ENCODE measurements around the gene NATD1.
A peak's percentile ranks its signal among the peaks of the same experiment; 100 is the strongest.

The NATD1 gene

GRCh38 chr17:21285164-21286065 lies 32.2 kb upstream of the NATD1 start:
- DNase-seq (ENCODE audit: extremely low read depth, low read depth): no peak
- TF ChIP-seq, protein P1, sequence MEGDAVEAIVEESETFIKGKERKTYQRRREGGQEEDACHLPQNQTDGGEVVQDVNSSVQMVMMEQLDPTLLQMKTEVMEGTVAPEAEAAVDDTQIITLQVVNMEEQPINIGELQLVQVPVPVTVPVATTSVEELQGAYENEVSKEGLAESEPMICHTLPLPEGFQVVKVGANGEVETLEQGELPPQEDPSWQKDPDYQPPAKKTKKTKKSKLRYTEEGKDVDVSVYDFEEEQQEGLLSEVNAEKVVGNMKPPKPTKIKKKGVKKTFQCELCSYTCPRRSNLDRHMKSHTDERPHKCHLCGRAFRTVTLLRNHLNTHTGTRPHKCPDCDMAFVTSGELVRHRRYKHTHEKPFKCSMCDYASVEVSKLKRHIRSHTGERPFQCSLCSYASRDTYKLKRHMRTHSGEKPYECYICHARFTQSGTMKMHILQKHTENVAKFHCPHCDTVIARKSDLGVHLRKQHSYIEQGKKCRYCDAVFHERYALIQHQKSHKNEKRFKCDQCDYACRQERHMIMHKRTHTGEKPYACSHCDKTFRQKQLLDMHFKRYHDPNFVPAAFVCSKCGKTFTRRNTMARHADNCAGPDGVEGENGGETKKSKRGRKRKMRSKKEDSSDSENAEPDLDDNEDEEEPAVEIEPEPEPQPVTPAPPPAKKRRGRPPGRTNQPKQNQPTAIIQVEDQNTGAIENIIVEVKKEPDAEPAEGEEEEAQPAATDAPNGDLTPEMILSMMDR (IDR thresholded peaks at IDR 0.05; ENCODE audit: low read depth, low read length, missing control alignments): no peak
- H3K4me3 ChIP-seq (replicated peaks; ENCODE audit: low read depth, low read length): peak overlapping the region; percentile 93

GRCh38 chr17:21284319-21285163 lies 31.3 kb upstream of the NATD1 start, which contains the start of gene MAP2K3:
Gene MAP2K3 (plus strand): TSS chr17:21284711. CDS start chr17:21284921, 210 bp downstream.
- peak; percentile 88 for DNase-seq (ENCODE audit: extremely low read depth, low read depth)
- TF ChIP-seq, protein P1 (IDR thresholded peaks at IDR 0.05; ENCODE audit: low read depth, low read length, missing control alignments): no peak
- peak within 1 kb of the TSS; percentile 93 for H3K4me3 ChIP-seq (replicated peaks; ENCODE audit: low read depth, low read length)

DNA sequence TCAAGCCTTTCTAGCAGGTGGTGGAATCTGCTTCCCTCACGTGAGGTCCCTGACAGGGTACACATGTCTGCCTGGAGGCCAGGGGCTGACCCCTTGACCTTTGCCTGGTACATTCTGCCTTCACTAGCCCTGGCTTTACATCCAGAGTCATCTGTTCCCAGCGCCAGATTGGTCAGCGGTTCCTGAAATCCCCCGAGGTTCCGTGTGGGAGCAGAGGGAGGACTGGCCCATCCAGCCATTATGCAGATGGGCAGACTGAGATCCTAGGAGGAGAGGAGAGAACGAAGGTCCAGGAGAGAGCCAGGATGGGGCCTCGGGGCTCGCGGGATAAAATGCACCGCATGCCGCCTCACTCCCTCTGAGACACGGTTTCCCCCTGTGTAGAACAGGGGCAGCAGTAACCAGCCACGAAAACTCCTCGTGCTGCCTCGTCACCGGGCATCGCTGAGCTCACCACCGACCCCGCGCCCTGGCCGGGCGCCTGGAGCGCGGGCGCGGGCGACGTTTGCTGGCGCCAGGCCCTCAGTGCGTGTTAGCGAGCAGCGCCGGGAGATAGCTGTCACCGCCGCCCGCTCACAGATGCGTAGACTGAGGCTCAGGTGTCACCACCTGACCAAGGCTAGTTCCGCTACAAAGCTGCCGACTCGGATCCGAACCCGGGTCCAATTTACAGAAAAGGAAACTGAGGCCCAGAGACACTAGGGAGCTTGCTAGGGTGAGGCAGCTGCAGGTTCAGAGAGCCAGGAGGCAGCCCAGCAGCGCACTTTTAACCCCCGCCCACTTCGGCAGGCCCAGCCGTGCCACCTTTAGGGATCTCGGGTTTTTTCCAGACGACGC lies 30.5 kb upstream of the NATD1 start:
- DNase-seq (ENCODE audit: extremely low read depth, low read depth): no peak
- TF ChIP-seq, protein P1 (IDR thresholded peaks at IDR 0.05; ENCODE audit: low read depth, low read length, missing control alignments): no peak
- H3K4me3 ChIP-seq (replicated peaks; ENCODE audit: low read depth, low read length): peak overlapping the region; percentile 93

DNA sequence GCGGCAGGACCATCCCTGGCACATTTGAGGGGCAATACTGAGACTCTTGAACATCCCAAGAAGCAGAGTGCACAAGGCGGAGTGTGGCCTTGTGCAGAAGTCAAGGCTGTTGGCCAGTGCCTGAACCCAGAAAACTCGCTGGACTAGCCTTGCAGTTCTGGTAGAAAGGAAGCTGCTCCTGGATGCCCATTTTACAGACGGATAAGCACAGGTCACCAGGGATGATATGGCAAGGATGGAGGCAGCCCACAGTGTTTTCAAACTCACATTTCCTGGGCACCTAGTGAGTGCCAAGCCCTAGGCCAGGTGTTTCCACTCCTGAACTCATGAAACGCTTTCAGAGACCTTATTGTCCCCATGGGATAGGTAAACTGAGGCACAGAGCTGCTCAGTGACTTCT lies 29.6 kb upstream of the NATD1 start:
- H3K4me3 ChIP-seq (replicated peaks; ENCODE audit: low read depth, low read length): no peak overlapping the region
- DNase-seq (ENCODE audit: extremely low read depth, low read depth): no peak
- TF ChIP-seq, protein P1 (IDR thresholded peaks at IDR 0.05; ENCODE audit: low read depth, low read length, missing control alignments): no peak

- no peak for DNase-seq (ENCODE audit: extremely low read depth, low read depth)
- H3K4me3 ChIP-seq (replicated peaks; ENCODE audit: low read depth, low read length): no peak overlapping the region
- TF ChIP-seq, protein P1 (IDR thresholded peaks at IDR 0.05; ENCODE audit: low read depth, low read length, missing control alignments): no peak
Measured at GRCh38 chr17:21282231-21282630, 29.0 kb upstream of the NATD1 start.

DNA sequence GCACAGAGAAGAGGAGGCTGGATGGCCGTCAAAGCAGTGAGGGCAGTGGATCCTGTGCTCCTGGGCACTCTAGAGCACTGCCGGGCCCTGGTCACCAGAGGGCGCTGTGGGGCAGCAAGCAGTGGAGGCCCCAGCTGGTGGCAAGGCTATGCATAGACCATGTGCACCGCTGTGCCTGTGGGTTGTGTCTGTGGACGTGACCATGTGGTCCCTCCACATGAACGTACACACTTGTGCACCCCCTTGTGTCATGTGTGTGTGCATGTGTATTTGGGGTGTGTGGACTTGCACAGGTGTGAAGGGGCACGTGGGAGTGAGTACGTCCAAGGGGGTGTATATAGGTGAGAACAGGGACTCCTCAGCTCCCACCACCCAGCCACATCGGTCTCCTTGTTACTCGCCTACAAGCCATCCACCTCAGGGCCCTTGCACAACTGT lies 26.9 kb upstream of the NATD1 start:
- no peak for DNase-seq (ENCODE audit: extremely low read depth, low read depth)
- TF ChIP-seq, protein P1 (IDR thresholded peaks at IDR 0.05; ENCODE audit: low read depth, low read length, missing control alignments): peak; percentile 99
- H3K4me3 ChIP-seq (replicated peaks; ENCODE audit: low read depth, low read length): no peak overlapping the region

All from HFF-Myc (cell line).